HT-29 (cell line): Measurements from ENCODE around the gene OAF. TPM values are rescaled to one million over a fixed set of nuclear protein-coding genes. Genes with fewer than 3 reads are reported as not detected.
A peak's percentile ranks its signal among the peaks of the same experiment; 100 is the strongest.

Experiments
- DNase-seq: peaks from one replicate; pipeline ENCODE4 v3.0.0-alpha.2; 2015; ENCODE audit warnings: low spot score
- total RNA-seq: library from RNA; depleted of rRNA; stranded (reverse); fragments of >200 nt; shearing (Covaris generic); gene quantifications from 2 replicates; pipeline ENCODE4 v1.2.3, GENCODE V29; 2014

OAF gene
- total RNA-seq, 1 experiment from 2014 or later = 87.3 TPM

GRCh38 chr11:120221115-120221752 is 10.4 kb downstream of the OAF start:
- DNase-seq = peak; percentile 72

- no peak for DNase-seq
Observed at GRCh38 chr11:120222916-120223315, 12.1 kb downstream of the OAF start.

- DNase-seq = no peak
Observed at GRCh38 chr11:120223793-120224192, 13.0 kb downstream of the OAF start.

GRCh38 chr11:120224361-120224760 is 13.5 kb downstream of the OAF start:
- DNase-seq = no peak

GRCh38 chr11:120224972-120225909 is 14.4 kb downstream of the OAF start:
- DNase-seq = no peak

GRCh38 chr11:120226242-120226641 is 15.4 kb downstream of the OAF start:
- DNase-seq = no peak

- DNase-seq = no peak
Observed at GRCh38 chr11:120226714-120227113, 15.9 kb downstream of the OAF start.

- DNase-seq = no peak
Observed at GRCh38 chr11:120227228-120227852, 16.5 kb downstream of the OAF start.

GRCh38 chr11:120228794-120229384 is 18.1 kb downstream of the OAF start:
- peak; percentile 22 for DNase-seq

GRCh38 chr11:120229451-120230424 is 18.9 kb downstream of the OAF start:
- DNase-seq = peak; percentile 58

- DNase-seq = no peak
Observed at GRCh38 chr11:120230433-120231071, 19.7 kb downstream of the OAF start.

- DNase-seq = no peak
Observed at GRCh38 chr11:120231963-120232362, 21.1 kb downstream of the OAF start.

GRCh38 chr11:120233207-120233803 is 22.5 kb downstream of the OAF start:
- no peak for DNase-seq

GRCh38 chr11:120235024-120235628 is 24.3 kb downstream of the OAF start:
- peak; percentile 91 for DNase-seq

GRCh38 chr11:120236169-120237107 is 25.6 kb downstream of the OAF start:
- DNase-seq = peak; percentile 66

- no peak for DNase-seq
Observed at GRCh38 chr11:120238968-120239620, 28.3 kb downstream of the OAF start.

- no peak for DNase-seq
Observed at GRCh38 chr11:120239713-120240640, 29.1 kb downstream of the OAF start, which contains the start of gene POU2F3. POU2F3 (plus strand) TSS chr11:120240140; CDS start chr11:120240344, 204 bp downstream.
